HepG2 (cell line): ENCODE measurements around the gene ZNF618. TPM values are rescaled to one million over a fixed set of nuclear protein-coding genes. Genes with fewer than 3 reads are reported as not detected.

Source experiments
- ARHGAP35 ChIP-seq: sonication (generic); formaldehyde crosslinking; IDR thresholded peaks from 2 replicates; pipeline ENCODE4 v1.9.0; 2022; ENCODE audit warnings: mild to moderate bottlenecking, inconsistent platforms, moderate library complexity, missing genetic modification reagents, borderline replicate concordance
- ARID3A ChIP-seq: IDR thresholded peaks from 2 replicates; pipeline ENCODE4 v1.6.1; 2012; ENCODE audit warnings: low read depth, low read length, improper control_type of control experiment
- ARNT2 ChIP-seq: sonication (generic); formaldehyde crosslinking; IDR thresholded peaks from 2 replicates; pipeline ENCODE4 v1.8.0; 2022; ENCODE audit warnings: mild to moderate bottlenecking, low read depth, missing genetic modification reagents, moderate library complexity
- ATRX ChIP-seq: sonication (generic); formaldehyde crosslinking; IDR thresholded peaks from 2 replicates; pipeline ENCODE4 v1.4.0; 2020; ENCODE audit warnings: missing genetic modification reagents, borderline replicate concordance
- CBX2 ChIP-seq, 2 experiments: fragments of 200-600 bp in 1 of 2; sonication (generic); formaldehyde crosslinking in 1 of 2; IDR thresholded peaks; 2 replicates each; pipeline versions ENCODE4 v1.7.0 to v1.8.1; 2018 to 2022; ENCODE audit warnings: low read depth in 2 of 2, low read length in 1 of 2, mild to moderate bottlenecking in 1 of 2, missing genetic modification reagents in 1 of 2
- CBX5 ChIP-seq: sonication (generic); formaldehyde crosslinking; IDR thresholded peaks from 2 replicates; pipeline ENCODE4 v1.4.0; 2020; ENCODE audit warnings: missing genetic modification reagents, borderline replicate concordance
- DMAP1 ChIP-seq: IDR thresholded peaks from 2 replicates; pipeline ENCODE4 v1.6.1; 2016
- DNMT3B ChIP-seq: conservative IDR thresholded peaks from 2 replicates; pipeline ENCODE4 v1.6.1; 2016; ENCODE audit warnings: missing biosample characterization, control low read depth
- FOSL2 ChIP-seq: sonication (generic); formaldehyde crosslinking; IDR thresholded peaks from 2 replicates; pipeline ENCODE4 v1.4.0; 2020; ENCODE audit warnings: missing genetic modification reagents
- HNRNPH1 ChIP-seq: fragments of 200-400 bp; formaldehyde crosslinking; optimal IDR thresholded peaks from 2 replicates; pipeline ENCODE3; 2017; ENCODE audit warnings: mild to moderate bottlenecking, low read depth, low read length
- HOXA3 ChIP-seq: sonication (generic); formaldehyde crosslinking; IDR thresholded peaks from 2 replicates; pipeline ENCODE4 v1.5.0; 2020; ENCODE audit warnings: missing genetic modification reagents
- MEIS1 ChIP-seq: sonication (generic); formaldehyde crosslinking; IDR thresholded peaks from 2 replicates; pipeline ENCODE4 v1.9.0; 2021; ENCODE audit warnings: mild to moderate bottlenecking, missing genetic modification reagents, moderate library complexity, borderline replicate concordance
- NRL ChIP-seq: sonication (generic); formaldehyde crosslinking; IDR thresholded peaks from 2 replicates; pipeline ENCODE4 v1.5.0; 2020; ENCODE audit warnings: missing genetic modification reagents, mild to moderate bottlenecking, moderate library complexity, borderline replicate concordance
- POLR2G ChIP-seq: fragments of 200-400 bp; formaldehyde crosslinking; IDR thresholded peaks from 2 replicates; pipeline ENCODE4 v1.6.1; 2018; ENCODE audit warnings: mild to moderate bottlenecking, low read depth, low read length, moderate library complexity
- REXO4 ChIP-seq: sonication (generic); formaldehyde crosslinking; IDR thresholded peaks from 2 replicates; pipeline ENCODE4 v1.8.0; 2022; ENCODE audit warnings: missing genetic modification reagents, mild to moderate bottlenecking, borderline replicate concordance
- RFX1 ChIP-seq: fragments of 450-650 bp; IDR thresholded peaks from 2 replicates; pipeline ENCODE4 v1.6.1; 2017
- ZFP1 ChIP-seq: IDR thresholded peaks from 2 replicates; pipeline ENCODE4 v1.6.1; 2016
- ZFP36L2 ChIP-seq: sonication (generic); formaldehyde crosslinking; IDR thresholded peaks from 2 replicates; pipeline ENCODE4 v1.4.0; 2020; ENCODE audit warnings: missing genetic modification reagents
- ZIK1 ChIP-seq: sonication (generic); formaldehyde crosslinking; IDR thresholded peaks from 2 replicates; pipeline ENCODE4 v1.5.0; 2020; ENCODE audit warnings: mild to moderate bottlenecking, low read depth, missing genetic modification reagents, borderline replicate concordance
- ZNF124 ChIP-seq: sonication (generic); formaldehyde crosslinking; IDR thresholded peaks from 2 replicates; pipeline ENCODE4 v1.4.0; 2020; ENCODE audit warnings: missing genetic modification reagents
- ZNF333 ChIP-seq: sonication (generic); formaldehyde crosslinking; IDR thresholded peaks from 2 replicates; pipeline ENCODE4 v1.4.0; 2020; ENCODE audit warnings: mild to moderate bottlenecking, missing genetic modification reagents, borderline replicate concordance
- ZNF337 ChIP-seq: sonication (generic); formaldehyde crosslinking; IDR thresholded peaks from 2 replicates; pipeline ENCODE4 v1.5.1; 2020; ENCODE audit warnings: missing genetic modification reagents, low read depth, mild to moderate bottlenecking, borderline replicate concordance
- ZNF576 ChIP-seq: sonication (generic); formaldehyde crosslinking; IDR thresholded peaks from 2 replicates; pipeline ENCODE4 v1.4.0; 2020; ENCODE audit warnings: mild to moderate bottlenecking, missing genetic modification reagents
- ZNF619 ChIP-seq: sonication (generic); formaldehyde crosslinking; IDR thresholded peaks from 2 replicates; pipeline ENCODE4 v1.4.0; 2020; ENCODE audit warnings: mild to moderate bottlenecking, missing genetic modification reagents
- ZNF639 ChIP-seq: conservative IDR thresholded peaks from 2 replicates; pipeline ENCODE4 v1.6.1; 2018; ENCODE audit warnings: missing genetic modification reagents
- ZNF775 ChIP-seq: sonication (generic); formaldehyde crosslinking; IDR thresholded peaks from 2 replicates; pipeline ENCODE4 v1.4.0; 2020; ENCODE audit warnings: missing genetic modification reagents, mild to moderate bottlenecking, moderate library complexity, borderline replicate concordance
- polyA plus RNA-seq, 8 experiments: library from polyadenylated mRNA; depleted of rRNA in 3 of 8; stranded (reverse) in 7 of 8; unstranded in 1 of 8; fragments of >200 nt; fragmentation: Illumina TruSeq in 4 of 8; extraction: Trizol in 4 of 8; gene quantifications; 2 replicates each; pipeline versions ENCODE4 v1.2.1 to v1.2.3, GENCODE V29; 2011 to 2016; ENCODE audit warnings: low read depth in 4 of 8, missing spikeins in 1 of 8, mixed read lengths in 1 of 8; ENCODE audit not compliant: insufficient read depth in 1 of 8
- total RNA-seq, 5 experiments: library from RNA; depleted of rRNA; stranded (reverse); fragments of >200 nt; fragmentation: Illumina TruSeq; extraction: Trizol; gene quantifications; 2 replicates each; pipeline ENCODE4 v1.2.3, GENCODE V29; 2016; ENCODE audit warnings: low read depth in 1 of 5
- TF ChIP-seq, protein P1 (sequence below): sonication (generic); formaldehyde crosslinking; IDR thresholded peaks from 2 replicates; pipeline ENCODE4 v1.4.0; 2020; ENCODE audit warnings: missing genetic modification reagents

Gene ZNF618
- total and polyA plus RNA-seq, 2 of the 13 experiments (the other 11 are each of a cell fraction or from before 2014, with no cell fraction given): 0.07 TPM

- no peak for TF ChIP-seq REXO4 (CRISPR knock-in tag)
- TF ChIP-seq ZNF576 (CRISPR knock-in tag): no peak
- no peak for TF ChIP-seq ZNF619
- 0 out of 2 replicates have a peak, but pooled peaks have one; percentile 27 for TF ChIP-seq ZIK1 (CRISPR knock-in tag)
- TF ChIP-seq ARNT2: no peak
- no peak for TF ChIP-seq ARID3A
- no peak; the same call in 1 of the 2 replicates for TF ChIP-seq FOSL2 (CRISPR knock-in tag)
- TF ChIP-seq ZNF639 (CRISPR knock-in tag): peak; percentile 56; the same call in 1 of the 2 replicates
- no peak for TF ChIP-seq DMAP1 (CRISPR knock-in tag)
- no peak for TF ChIP-seq ZFP36L2 (CRISPR knock-in tag)
- no peak for TF ChIP-seq CBX5
- no peak for TF ChIP-seq ZNF337 (CRISPR knock-in tag)
- TF ChIP-seq ZFP1 (CRISPR knock-in tag): no peak
- peak; percentile 66 for TF ChIP-seq HNRNPH1
- no peak for TF ChIP-seq ZNF775 (CRISPR knock-in tag)
- TF ChIP-seq DNMT3B: no peak
- no peak for TF ChIP-seq ATRX (CRISPR knock-in tag)
- TF ChIP-seq HOXA3 (CRISPR knock-in tag): no peak
- no peak for TF ChIP-seq ZNF333 (CRISPR knock-in tag)
- no peak for TF ChIP-seq POLR2G
- TF ChIP-seq ZNF124 (CRISPR knock-in tag): no peak
- no peak for TF ChIP-seq CBX2 (IDR thresholded peaks at IDR 0.05; ENCODE audit: low read depth, low read length)
- no peak for TF ChIP-seq CBX2 (CRISPR knock-in tag; IDR thresholded peaks at IDR 0.05; ENCODE audit: low read depth)
- TF ChIP-seq MEIS1 (CRISPR knock-in tag): 0 out of 2 replicates have a peak, but pooled peaks have one; percentile 37
- TF ChIP-seq, protein P1, sequence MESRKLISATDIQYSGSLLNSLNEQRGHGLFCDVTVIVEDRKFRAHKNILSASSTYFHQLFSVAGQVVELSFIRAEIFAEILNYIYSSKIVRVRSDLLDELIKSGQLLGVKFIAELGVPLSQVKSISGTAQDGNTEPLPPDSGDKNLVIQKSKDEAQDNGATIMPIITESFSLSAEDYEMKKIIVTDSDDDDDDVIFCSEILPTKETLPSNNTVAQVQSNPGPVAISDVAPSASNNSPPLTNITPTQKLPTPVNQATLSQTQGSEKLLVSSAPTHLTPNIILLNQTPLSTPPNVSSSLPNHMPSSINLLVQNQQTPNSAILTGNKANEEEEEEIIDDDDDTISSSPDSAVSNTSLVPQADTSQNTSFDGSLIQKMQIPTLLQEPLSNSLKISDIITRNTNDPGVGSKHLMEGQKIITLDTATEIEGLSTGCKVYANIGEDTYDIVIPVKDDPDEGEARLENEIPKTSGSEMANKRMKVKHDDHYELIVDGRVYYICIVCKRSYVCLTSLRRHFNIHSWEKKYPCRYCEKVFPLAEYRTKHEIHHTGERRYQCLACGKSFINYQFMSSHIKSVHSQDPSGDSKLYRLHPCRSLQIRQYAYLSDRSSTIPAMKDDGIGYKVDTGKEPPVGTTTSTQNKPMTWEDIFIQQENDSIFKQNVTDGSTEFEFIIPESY (CRISPR knock-in tag): no peak
- TF ChIP-seq ARHGAP35 (CRISPR knock-in tag): no peak
- TF ChIP-seq RFX1: no peak
- no peak for TF ChIP-seq NRL (CRISPR knock-in tag)
These were observed 182.6 kb downstream of the ZNF618 start (continued) for GRCh38 chr9:114058688-114059046.
